HEK293 (cell line): ENCODE measurements around the gene IREB2.

Source experiments
- TF ChIP-seq, protein P1 (sequence below): fragments of 450-650 bp; formaldehyde crosslinking; IDR thresholded peaks from 2 replicates; pipeline ENCODE4 v1.5.1; 2016; ENCODE audit warnings: missing biosample characterization, missing genetic modification characterization
- TF ChIP-seq, protein P2 (sequence below): fragments of 450-650 bp; formaldehyde crosslinking; IDR thresholded peaks from 2 replicates; pipeline ENCODE4 v1.5.1; 2016; ENCODE audit warnings: missing biosample characterization, missing genetic modification characterization
- TF ChIP-seq, protein P3 (sequence below): fragments of 450-650 bp; IDR thresholded peaks from 2 replicates; pipeline ENCODE4 v1.5.1; 2018; ENCODE audit warnings: missing biosample characterization, mild to moderate bottlenecking, missing genetic modification characterization
- TF ChIP-seq, protein P4 (sequence below): fragments of 450-650 bp; formaldehyde crosslinking; IDR thresholded peaks from 2 replicates; pipeline ENCODE4 v1.5.1; 2016; ENCODE audit warnings: missing biosample characterization, missing genetic modification characterization, borderline replicate concordance
- TF ChIP-seq, protein P5 (sequence below): IDR thresholded peaks from 2 replicates; pipeline ENCODE4 v1.6.1; 2011; ENCODE audit warnings: mild to moderate bottlenecking, low read depth, low read length, borderline replicate concordance

DNA sequence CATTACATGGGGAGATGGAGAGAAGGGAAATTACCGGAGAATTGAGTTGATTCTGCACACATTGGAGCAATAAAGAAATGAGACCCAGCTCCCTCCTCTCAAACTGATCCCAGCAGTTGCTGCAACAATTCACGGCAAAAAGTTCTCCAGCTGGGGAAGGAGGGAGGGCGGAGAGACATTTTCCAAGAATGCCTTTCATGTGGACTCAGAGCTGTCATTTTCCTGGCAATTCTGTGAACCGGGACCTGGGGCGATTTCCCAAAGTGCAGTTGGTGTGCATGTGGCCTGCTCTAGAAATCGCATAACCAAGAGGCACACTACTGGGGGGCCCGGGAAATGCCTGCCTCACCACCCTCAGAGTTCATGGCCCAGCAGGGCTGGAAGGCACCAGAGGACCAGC is 48.7 kb upstream of the IREB2 start:
- TF ChIP-seq, protein P1, sequence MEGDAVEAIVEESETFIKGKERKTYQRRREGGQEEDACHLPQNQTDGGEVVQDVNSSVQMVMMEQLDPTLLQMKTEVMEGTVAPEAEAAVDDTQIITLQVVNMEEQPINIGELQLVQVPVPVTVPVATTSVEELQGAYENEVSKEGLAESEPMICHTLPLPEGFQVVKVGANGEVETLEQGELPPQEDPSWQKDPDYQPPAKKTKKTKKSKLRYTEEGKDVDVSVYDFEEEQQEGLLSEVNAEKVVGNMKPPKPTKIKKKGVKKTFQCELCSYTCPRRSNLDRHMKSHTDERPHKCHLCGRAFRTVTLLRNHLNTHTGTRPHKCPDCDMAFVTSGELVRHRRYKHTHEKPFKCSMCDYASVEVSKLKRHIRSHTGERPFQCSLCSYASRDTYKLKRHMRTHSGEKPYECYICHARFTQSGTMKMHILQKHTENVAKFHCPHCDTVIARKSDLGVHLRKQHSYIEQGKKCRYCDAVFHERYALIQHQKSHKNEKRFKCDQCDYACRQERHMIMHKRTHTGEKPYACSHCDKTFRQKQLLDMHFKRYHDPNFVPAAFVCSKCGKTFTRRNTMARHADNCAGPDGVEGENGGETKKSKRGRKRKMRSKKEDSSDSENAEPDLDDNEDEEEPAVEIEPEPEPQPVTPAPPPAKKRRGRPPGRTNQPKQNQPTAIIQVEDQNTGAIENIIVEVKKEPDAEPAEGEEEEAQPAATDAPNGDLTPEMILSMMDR = no peak
- TF ChIP-seq, protein P2, sequence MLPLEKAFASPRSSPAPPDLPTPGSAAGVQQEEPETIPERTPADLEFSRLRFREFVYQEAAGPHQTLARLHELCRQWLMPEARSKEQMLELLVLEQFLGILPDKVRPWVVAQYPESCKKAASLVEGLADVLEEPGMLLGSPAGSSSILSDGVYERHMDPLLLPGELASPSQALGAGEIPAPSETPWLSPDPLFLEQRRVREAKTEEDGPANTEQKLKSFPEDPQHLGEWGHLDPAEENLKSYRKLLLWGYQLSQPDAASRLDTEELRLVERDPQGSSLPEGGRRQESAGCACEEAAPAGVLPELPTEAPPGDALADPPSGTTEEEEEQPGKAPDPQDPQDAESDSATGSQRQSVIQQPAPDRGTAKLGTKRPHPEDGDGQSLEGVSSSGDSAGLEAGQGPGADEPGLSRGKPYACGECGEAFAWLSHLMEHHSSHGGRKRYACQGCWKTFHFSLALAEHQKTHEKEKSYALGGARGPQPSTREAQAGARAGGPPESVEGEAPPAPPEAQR = no peak
- TF ChIP-seq, protein P3, sequence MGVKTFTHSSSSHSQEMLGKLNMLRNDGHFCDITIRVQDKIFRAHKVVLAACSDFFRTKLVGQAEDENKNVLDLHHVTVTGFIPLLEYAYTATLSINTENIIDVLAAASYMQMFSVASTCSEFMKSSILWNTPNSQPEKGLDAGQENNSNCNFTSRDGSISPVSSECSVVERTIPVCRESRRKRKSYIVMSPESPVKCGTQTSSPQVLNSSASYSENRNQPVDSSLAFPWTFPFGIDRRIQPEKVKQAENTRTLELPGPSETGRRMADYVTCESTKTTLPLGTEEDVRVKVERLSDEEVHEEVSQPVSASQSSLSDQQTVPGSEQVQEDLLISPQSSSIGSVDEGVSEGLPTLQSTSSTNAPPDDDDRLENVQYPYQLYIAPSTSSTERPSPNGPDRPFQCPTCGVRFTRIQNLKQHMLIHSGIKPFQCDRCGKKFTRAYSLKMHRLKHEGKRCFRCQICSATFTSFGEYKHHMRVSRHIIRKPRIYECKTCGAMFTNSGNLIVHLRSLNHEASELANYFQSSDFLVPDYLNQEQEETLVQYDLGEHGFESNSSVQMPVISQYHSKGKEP (tag by site-specific recombination) = no peak
- TF ChIP-seq, protein P4, sequence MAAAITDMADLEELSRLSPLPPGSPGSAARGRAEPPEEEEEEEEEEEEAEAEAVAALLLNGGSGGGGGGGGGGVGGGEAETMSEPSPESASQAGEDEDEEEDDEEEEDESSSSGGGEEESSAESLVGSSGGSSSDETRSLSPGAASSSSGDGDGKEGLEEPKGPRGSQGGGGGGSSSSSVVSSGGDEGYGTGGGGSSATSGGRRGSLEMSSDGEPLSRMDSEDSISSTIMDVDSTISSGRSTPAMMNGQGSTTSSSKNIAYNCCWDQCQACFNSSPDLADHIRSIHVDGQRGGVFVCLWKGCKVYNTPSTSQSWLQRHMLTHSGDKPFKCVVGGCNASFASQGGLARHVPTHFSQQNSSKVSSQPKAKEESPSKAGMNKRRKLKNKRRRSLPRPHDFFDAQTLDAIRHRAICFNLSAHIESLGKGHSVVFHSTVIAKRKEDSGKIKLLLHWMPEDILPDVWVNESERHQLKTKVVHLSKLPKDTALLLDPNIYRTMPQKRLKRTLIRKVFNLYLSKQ (tag by site-specific recombination) = no peak
- TF ChIP-seq, protein P5, sequence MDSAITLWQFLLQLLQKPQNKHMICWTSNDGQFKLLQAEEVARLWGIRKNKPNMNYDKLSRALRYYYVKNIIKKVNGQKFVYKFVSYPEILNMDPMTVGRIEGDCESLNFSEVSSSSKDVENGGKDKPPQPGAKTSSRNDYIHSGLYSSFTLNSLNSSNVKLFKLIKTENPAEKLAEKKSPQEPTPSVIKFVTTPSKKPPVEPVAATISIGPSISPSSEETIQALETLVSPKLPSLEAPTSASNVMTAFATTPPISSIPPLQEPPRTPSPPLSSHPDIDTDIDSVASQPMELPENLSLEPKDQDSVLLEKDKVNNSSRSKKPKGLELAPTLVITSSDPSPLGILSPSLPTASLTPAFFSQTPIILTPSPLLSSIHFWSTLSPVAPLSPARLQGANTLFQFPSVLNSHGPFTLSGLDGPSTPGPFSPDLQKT = no peak
